ENCODE data around the gene LCE2D.

The LCE2D gene

DNA sequence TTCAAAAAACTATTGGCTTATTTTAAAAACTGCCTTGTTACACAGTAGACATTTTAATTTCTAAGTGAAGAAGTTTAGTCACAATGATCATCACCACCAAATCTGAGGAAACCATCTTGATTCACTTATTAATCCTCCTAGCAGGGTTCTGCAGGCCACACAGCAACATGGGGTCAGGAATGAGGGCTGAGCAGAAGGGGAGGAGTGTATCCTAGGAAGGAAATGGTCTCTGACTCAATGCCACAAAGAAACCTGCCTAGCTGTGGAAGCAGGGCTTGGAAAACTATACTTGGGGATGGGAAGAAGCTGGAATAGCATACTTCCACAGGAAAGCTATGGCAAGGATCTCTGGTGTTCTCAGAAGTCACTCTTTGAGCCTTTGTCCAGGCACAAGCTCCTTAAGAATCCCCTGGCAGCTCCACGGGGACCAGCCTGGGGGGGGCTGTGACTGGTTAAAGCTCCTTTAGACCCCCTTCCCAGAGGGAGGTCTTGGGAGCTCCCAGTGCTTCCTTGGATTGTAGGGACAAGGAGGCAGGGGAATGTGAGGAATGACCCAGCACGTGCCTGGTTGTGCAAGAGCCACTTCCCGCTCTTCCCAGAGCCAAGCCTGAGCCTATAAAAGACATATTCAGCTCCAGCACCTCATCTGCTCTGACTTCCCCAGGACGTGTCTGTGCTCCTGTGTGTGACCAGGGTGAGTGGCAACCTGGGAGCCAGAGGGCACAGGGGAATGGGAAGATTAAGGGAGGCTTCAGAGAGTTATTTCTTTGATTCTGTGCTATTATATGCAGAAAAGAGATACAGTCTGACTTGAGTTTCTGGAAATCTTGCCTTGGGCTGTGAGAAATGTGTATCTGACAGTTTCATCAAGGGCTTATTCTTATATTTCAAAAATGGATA is 34.8 kb downstream of the LCE2D start, which contains the start of gene LCE2A:
TSS of gene LCE2A (plus strand) at position 645 of the 900 bp plus-strand sequence. CDS start 557 bp downstream, outside the sequence.
- DNase-seq (ENCODE audit: low read depth), result no peak

DNA sequence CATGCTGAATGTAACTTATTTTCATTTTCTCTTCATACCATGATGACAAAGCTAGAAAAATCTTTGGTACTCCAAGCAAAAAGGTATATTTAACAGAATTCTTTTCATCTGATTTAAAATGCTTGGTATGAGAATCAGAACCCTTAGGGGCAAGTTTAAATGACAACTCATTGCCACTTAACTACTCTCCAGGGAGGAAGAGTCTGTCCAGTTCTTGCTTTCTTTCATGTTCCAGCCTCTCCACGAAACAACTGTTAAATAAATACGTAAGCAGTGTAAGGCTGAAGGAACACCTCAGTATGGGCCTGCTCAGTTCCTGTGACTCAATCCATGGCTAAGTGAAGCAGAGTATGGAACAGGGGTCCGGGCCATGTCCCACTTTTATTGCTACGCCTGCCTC is 36.6 kb downstream of the LCE2D start:
- DNase-seq (ENCODE audit: low read depth), result no peak

DNA sequence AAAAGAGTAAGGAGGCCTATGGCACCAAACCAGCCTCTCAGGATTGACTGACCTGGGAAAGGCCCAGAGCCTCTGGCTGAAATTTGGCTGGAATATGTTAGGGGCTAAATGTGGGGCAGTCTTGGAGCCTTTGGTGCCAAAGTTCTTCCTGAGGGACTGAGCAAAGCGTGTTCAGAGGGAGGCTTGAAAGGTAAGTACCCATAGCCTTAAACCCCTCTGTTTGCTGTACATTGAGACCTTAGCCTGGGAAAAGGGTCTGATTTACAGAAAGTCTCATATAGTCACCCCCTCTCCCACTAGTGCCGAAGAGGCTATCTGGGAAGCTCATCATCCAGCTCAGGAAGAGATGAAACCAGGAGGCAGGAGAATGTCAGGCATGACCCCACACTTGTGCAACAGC is 44.7 kb downstream of the LCE2D start, which contains the start of gene LCE4A:
TSS of gene LCE4A (plus strand) at position 301 of the 400 bp plus-strand sequence. CDS start 916 bp downstream, outside the sequence.
- no peak for DNase-seq (ENCODE audit: low read depth)
